Heart left ventricle (tissue), 16 donors: ENCODE data around the gene EHD4. TPM values are rescaled to one million over a fixed set of nuclear protein-coding genes. Genes with fewer than 3 reads are reported as not detected.
A peak's percentile ranks its signal among the peaks of the same experiment; 100 is the strongest.

Experiments used
- ATAC-seq, 4 donors: fragments of 200-7000 bp; cut with Tn5 transposase; one replicate each; pipeline ENCODE4 v1.9.1; 2020 to 2022; ENCODE audit warnings: moderate library complexity in 4 of 4, mild to moderate bottlenecking in 3 of 4, moderate number of reproducible peaks in 1 of 4
- DNase-seq, 5 donors: peaks; one replicate each; pipeline ENCODE4 v3.0.0-alpha.2; 2020
- H3K27ac ChIP-seq, 12 donors: fragments of 200-600 bp; sonication (generic) in 4 of 12; one replicate each; pipeline versions ENCODE4 v1.5.0 to v1.8.0; 2016 to 2022; ENCODE audit warnings: mild to moderate bottlenecking in 2 of 12
- H3K27me3 ChIP-seq, 9 donors: fragments of 200-600 bp; sonication (generic) in 2 of 9; one replicate each; pipeline versions ENCODE4 v1.5.1 to v1.8.0; 2016 to 2022; ENCODE audit warnings: mild to moderate bottlenecking in 3 of 9
- H3K36me3 ChIP-seq, 9 donors: fragments of 200-600 bp; sonication (generic) in 2 of 9; one replicate each; pipeline versions ENCODE4 v1.5.0 to v1.8.0; 2018 to 2022; ENCODE audit warnings: mild to moderate bottlenecking in 2 of 9
- H3K4me1 ChIP-seq, 12 donors: fragments of 200-600 bp; sonication (generic) in 4 of 12; one replicate each; pipeline versions ENCODE4 v1.5.0 to v1.8.0; 2016 to 2022; ENCODE audit warnings: mild to moderate bottlenecking in 3 of 12
- H3K4me3 ChIP-seq, 12 donors: fragments of 200-600 bp; sonication (generic) in 4 of 12; one replicate each; pipeline versions ENCODE4 v1.5.0 to v1.8.0; 2017 to 2022; ENCODE audit warnings: mild to moderate bottlenecking in 9 of 12, moderate library complexity in 4 of 12
- H3K9me3 ChIP-seq, 12 donors: fragments of 200-600 bp; sonication (generic) in 4 of 12; one replicate each; pipeline versions ENCODE4 v1.5.0 to v1.8.0; 2016 to 2022; ENCODE audit warnings: mild to moderate bottlenecking in 1 of 12
- POLR2A ChIP-seq, 2 donors: fragments of 450-650 bp; IDR thresholded peaks; one replicate each; pipeline ENCODE4 v1.6.1; 2017; ENCODE audit warnings: antibody characterized with exemption in 2 of 2, mild to moderate bottlenecking in 2 of 2, moderate library complexity in 2 of 2
- WGBS, 4 donors: extraction: QIAGEN DNeasy Blood & Tissue Kit in 2 of 4; methylation state at CpG; one replicate each; pipeline versions ENCODE4 v1.1.5 to v1.1.7; 2013 to 2018; 5-methylcytosine and 5-hydroxymethylcytosine counted together
- intact Hi-C, 10 donors: fragments of 100-400 bp; cut with DNase I; formaldehyde crosslinking; loops; one replicate each; pipeline versions ENCODE4 v1.11.1 to v1.14.2; 2022
- polyA plus RNA-seq, 2 donors: library from polyadenylated mRNA; stranded (reverse); fragments of 200-250 nt; gene quantifications; one replicate each; pipeline ENCODE4 v1.2.3, GENCODE V29; 2013
- total RNA-seq, 9 donors: library from RNA; depleted of rRNA in 2 of 9; stranded (reverse); fragments of >200 nt in 2 of 9; fragmentation: NEBNext Ultra II Directional in 3 of 9; extraction: Animal tissue kit (Norgen Biotek cat#: 25700) in 3 of 9; gene quantifications; one replicate each; pipeline versions ENCODE4 v1.1.0 to v1.2.4, GENCODE V29; 2016 to 2023
- TF ChIP-seq, protein P1 (sequence below), 12 donors: fragments of 200-600 bp; sonication (generic) in 4 of 12; IDR thresholded peaks; one replicate each; pipeline versions ENCODE4 v1.5.0 to v1.8.0; 2018 to 2022; ENCODE audit warnings: antibody characterized with exemption in 12 of 12, mild to moderate bottlenecking in 5 of 12
- donor health status: ischemic (EF 13 %, LVEDD 7.1; RV severe dilation, severe dysfunction).
- donor health status: healthy with polysubstance abuse.
- donor health status: DM: no; HTN: yes; CAD: no.
- donor health status: DM: no; HTN: no; CAD: no.
- donor health status: ischemic (EF 25% LVEDD 6.9; RV normal size, moderate dysfunction).
- donor health status: ischemic (EF 25% LVEDD 5.7; RV mildly dilated, moderate dysfunction).
- donor health status: healthy.
- donor health status: DM: yes; HTN: yes; CAD: no.
- donor health status: ischemic (EF 35%, LVEDD 5.7; RV mildly dilated, moderate dysfunction).
- donor health status: nonischemic (EF 11% LVEDD 7.7; RV severe dilation, severe dysfunction).
- donor health status: DM: yes; HTN: yes; CAD: no.
- donor health status: PGD.
- donor health status: ischemic (EF 29% LVEDD 5.4; RV normal size, mild dysfunction).
- donor health status: nonischemic (EF 23%, LVEDD 6.1; RV moderate dilation, normal function).

The EHD4 gene
- total and polyA plus RNA-seq, 11 donors, result 25.6 to 70.8 (median 43.9) TPM

DNA sequence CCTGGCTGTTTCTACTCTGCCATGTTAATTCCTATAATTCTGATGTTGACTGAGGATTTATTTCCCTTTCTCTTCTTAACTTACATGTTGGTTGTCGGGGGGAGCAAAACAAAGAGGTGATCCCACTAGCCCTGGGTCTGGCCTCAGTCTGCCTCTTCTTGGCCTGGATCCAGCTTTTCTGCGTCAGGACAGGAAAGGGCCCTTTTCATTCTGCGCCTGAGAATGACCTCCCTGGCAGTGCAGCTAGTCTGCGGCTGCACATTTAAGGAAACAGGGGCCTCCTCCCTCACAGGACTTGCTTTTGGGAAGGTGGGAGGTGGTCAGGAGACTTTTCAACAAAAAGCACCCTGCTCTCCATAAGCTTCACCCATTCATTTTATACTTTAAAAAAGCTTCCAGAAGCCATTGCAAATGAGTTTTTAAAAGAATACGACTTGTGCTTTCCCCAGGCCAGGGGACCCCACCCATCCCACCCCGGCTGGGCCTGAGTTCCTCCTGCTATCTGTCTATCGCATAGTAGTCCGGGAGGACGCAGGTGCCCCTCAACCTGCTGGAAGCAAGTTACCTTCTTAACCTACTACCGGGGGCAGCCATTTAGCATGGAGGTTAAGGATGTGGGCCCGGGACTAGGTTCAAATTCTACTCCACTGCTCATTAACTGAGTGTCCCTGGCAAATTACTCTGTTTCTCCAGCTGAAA lies 21.3 kb upstream of the EHD4 start:
- Histone ChIP-seq H3K36me3 (no peaks in the 10 kb centered on the region), H3K4me3 (no peak overlapping the region), H3K27me3 (peaks cover 0 to 3% (median 0%) of the 10 kb centered on the region in 9 donors), H3K4me1 (peaks cover 0 to 10% (median 0%) of the 10 kb centered on the region in 12 donors), H3K9me3 (no peaks in the 10 kb centered on the region), H3K27ac (no peak overlapping the region)
- peak in 1 of 5 donors; percentile 27 for DNase-seq
- ATAC-seq, result peak in 1 of 4 donors; percentile 36
- intact Hi-C loops, result loop anchor here in 4 of 10 donors (2.0 to 10.0 kb wide), 3 partner anchors 89 to 141 kb away; no protein-coding TSS in a partner anchor
- WGBS, 4 donors, result 65 to 84% (median 68%) methylated on average over 11 of the region's 11 CpGs
- TF ChIP-seq, protein P1, sequence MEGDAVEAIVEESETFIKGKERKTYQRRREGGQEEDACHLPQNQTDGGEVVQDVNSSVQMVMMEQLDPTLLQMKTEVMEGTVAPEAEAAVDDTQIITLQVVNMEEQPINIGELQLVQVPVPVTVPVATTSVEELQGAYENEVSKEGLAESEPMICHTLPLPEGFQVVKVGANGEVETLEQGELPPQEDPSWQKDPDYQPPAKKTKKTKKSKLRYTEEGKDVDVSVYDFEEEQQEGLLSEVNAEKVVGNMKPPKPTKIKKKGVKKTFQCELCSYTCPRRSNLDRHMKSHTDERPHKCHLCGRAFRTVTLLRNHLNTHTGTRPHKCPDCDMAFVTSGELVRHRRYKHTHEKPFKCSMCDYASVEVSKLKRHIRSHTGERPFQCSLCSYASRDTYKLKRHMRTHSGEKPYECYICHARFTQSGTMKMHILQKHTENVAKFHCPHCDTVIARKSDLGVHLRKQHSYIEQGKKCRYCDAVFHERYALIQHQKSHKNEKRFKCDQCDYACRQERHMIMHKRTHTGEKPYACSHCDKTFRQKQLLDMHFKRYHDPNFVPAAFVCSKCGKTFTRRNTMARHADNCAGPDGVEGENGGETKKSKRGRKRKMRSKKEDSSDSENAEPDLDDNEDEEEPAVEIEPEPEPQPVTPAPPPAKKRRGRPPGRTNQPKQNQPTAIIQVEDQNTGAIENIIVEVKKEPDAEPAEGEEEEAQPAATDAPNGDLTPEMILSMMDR (IDR thresholded peaks at IDR 0.05), result no peak
- TF ChIP-seq POLR2A (IDR thresholded peaks at IDR 0.05), result no peak

DNA sequence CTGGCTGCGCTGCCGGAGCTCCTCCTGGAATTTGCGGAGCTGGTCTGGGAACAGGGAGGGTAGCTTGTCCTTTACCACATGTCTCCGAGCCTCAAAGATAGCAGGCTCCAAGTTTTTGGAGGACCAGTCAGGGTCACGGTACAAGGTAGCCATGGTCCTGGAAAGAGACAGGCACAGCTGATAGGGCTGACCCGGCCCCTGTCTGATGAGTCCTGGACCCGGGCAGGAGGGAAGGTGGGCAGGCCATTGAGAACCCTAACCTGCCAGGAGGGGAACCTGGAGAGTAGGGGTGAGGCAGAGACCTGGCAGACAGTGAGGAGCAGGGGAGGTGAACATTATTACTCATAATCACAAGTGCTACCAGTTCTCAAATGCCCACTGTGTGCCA lies 20.4 kb upstream of the EHD4 start:
- Histone ChIP-seq H3K27ac (no peak overlapping the region), H3K4me1 (peaks cover 0 to 10% (median 0%) of the 10 kb centered on the region in 12 donors), H3K4me3 (no peak overlapping the region), H3K9me3 (no peaks in the 10 kb centered on the region), H3K36me3 (no peaks in the 10 kb centered on the region), H3K27me3 (no peaks in the 10 kb centered on the region)
- DNase-seq, result no peak
- TF ChIP-seq, protein P1 (IDR thresholded peaks at IDR 0.05), result no peak
- TF ChIP-seq POLR2A (IDR thresholded peaks at IDR 0.05), result no peak
- intact Hi-C loops, result loop anchor here in 3 of 10 donors (5.0 to 10.0 kb wide), 2 partner anchors 90 to 142 kb away; no protein-coding TSS in a partner anchor
- no peak for ATAC-seq
- WGBS, 4 donors, result 76 to 87% (median 84%) methylated on average over 3 to 7 of the region's 7 CpGs

DNA sequence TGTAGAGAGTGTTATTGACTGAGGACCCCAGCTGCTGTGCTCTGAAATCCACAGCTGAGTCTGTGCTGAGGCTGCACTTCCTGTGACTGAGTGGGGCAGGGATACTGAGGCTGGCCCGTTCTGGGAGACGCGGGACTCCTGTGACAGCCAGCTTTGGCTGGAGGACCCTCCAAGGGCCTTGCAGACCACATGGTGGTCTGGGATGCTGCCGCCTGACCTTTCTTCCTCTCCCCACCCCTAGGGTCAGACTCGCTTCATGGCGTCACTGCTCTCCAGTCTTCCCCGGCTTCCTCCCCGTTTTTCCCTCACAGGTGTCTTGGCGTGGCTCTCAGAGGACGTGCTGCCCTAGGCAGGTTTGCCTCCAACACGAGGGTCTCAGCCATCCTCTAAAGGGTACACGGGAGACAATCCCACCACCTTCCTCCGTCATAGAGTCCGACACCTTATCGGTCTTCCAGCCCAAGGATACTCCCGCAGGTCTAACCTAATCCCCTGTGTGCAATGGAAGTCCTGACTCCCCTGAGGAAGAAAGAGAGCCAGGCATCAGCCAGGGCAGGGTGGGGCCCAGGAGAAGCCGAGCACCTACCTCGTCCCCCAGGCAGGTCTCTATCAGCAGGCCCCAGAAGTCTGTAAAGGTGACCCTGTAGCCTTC lies 19.9 kb upstream of the EHD4 start:
- H3K27ac ChIP-seq, result no peak overlapping the region
- WGBS, 4 donors, result 88 to 98% (median 92%) methylated on average over 18 of the region's 18 CpGs
- ATAC-seq, result no peak
- no peak overlapping the region for H3K4me3 ChIP-seq
- H3K27me3 ChIP-seq, result no peaks in the 10 kb centered on the region
- TF ChIP-seq, protein P1 (IDR thresholded peaks at IDR 0.05), result no peak
- TF ChIP-seq POLR2A (IDR thresholded peaks at IDR 0.05), result no peak
- no peak for DNase-seq
- H3K4me1 ChIP-seq, result peaks cover 0 to 10% (median 0%) of the 10 kb centered on the region in 12 donors
- intact Hi-C loops, result loop anchor here in 3 of 10 donors (5.0 to 10.0 kb wide), 2 partner anchors 90 to 143 kb away; no protein-coding TSS in a partner anchor
- H3K9me3 ChIP-seq, result no peaks in the 10 kb centered on the region
- no peaks in the 10 kb centered on the region for H3K36me3 ChIP-seq

- DNase-seq (no peak), ATAC-seq (no peak)
- TF ChIP-seq, protein P1 (IDR thresholded peaks at IDR 0.05), result no peak
- TF ChIP-seq POLR2A (IDR thresholded peaks at IDR 0.05), result no peak
- intact Hi-C loops, result loop anchor here in 5 of 10 donors (2.0 to 10.0 kb wide), 3 partner anchors 66 to 144 kb away; no protein-coding TSS in a partner anchor
- Histone ChIP-seq H3K4me3 (no peak overlapping the region), H3K9me3 (no peaks in the 10 kb centered on the region), H3K27ac (no peak overlapping the region), H3K36me3 (no peaks in the 10 kb centered on the region), H3K27me3 (no peaks in the 10 kb centered on the region), H3K4me1 (peaks cover 0 to 10% (median 0%) of the 10 kb centered on the region in 12 donors)
- 56 to 81% (median 81%) methylated on average over 3 of the region's 3 CpGs for WGBS, 4 donors
Measured at GRCh38 chr15:41990691-41991090, 18.3 kb upstream of the EHD4 start.
